NCI-H1092 treated with DMSO at 0.1 percent for 48 hours (cell line): ENCODE results near the gene NUP43.
A peak's percentile ranks its signal among the peaks of the same experiment; 100 is the strongest.
"Not testable (repeated sequence)": the region's sequence is repeated elsewhere in the genome, so short reads cannot be mapped to it uniquely, and the experiment has no call there.

Source experiments
- DNase-seq: peaks from one replicate; lab custom pipeline; 2025; lab: John Stamatoyannopoulos, UW

NUP43 gene, protein sequence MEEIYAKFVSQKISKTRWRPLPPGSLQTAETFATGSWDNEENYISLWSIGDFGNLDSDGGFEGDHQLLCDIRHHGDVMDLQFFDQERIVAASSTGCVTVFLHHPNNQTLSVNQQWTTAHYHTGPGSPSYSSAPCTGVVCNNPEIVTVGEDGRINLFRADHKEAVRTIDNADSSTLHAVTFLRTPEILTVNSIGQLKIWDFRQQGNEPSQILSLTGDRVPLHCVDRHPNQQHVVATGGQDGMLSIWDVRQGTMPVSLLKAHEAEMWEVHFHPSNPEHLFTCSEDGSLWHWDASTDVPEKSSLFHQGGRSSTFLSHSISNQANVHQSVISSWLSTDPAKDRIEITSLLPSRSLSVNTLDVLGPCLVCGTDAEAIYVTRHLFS

GRCh38 chr6:149746147-149746946 lies at the start of gene NUP43:
Gene NUP43 (minus strand): TSS chr6:149746529. CDS start chr6:149746495, 34 bp downstream.
- peak; percentile 94 for DNase-seq

DNA sequence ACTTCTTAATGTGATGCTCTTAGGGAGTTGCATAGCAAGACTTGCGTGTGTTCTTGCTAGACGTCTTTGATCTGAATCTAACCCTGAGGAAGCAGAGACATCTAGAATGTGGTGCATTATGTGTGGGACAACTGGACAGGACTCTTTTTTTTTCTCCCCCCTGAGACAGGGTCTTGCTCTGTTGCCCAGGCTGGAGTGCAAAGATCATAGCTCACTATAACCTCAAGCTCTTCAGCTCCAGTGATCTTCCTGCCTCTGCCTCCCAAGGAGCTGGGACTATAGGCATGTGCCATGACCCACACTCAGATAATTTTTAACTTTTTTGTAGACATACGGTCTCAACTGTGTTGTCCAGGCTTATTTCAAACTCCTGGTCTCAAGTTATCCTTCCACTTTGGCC lies 37.2 kb upstream of the NUP43 start:
- no peak for DNase-seq

GRCh38 chr6:149782337-149782736 lies 36.0 kb upstream of the NUP43 start:
- DNase-seq: no peak

DNA sequence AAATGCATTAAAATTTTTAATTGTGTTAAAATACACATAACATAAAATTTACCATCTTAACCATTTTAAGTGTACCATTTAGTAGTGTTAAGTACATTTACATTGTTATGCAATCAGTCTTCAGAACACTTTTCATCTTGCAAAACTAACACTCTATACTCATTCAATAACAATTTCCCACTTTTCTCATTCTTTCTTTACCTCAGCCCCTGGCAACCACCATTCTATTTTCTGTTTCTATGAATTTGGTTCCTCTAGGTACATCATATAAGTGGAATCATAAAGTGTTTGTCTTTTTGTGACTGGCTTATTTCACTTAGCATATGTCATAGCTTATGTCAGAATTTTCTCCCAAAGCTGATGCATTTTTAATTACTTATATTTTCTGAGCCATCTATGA lies 35.4 kb upstream of the NUP43 start:
- DNase-seq: no peak

- no peak for DNase-seq
These were observed 33.3 kb upstream of the NUP43 start for GRCh38 chr6:149779644-149779963.

DNA sequence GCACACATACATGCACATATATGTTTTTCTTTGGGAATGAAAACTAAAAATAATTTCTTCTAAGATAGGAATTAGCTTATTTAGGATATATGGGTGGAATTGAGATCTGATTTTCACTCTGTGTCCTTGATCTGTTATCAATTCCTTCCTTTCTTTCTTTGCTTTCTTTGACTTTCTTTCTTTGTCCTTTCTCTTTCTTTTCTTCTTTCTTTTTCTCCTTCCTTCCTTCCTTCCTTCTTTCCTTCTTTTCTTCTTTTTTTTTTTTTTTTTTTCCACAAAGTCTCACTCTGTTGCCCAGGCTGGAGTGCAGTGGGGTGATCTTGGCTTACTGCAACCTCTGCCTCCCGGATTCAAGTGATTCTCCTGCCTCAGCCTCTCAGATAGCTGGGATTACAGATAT lies 31.3 kb upstream of the NUP43 start:
- DNase-seq: no peak

DNA sequence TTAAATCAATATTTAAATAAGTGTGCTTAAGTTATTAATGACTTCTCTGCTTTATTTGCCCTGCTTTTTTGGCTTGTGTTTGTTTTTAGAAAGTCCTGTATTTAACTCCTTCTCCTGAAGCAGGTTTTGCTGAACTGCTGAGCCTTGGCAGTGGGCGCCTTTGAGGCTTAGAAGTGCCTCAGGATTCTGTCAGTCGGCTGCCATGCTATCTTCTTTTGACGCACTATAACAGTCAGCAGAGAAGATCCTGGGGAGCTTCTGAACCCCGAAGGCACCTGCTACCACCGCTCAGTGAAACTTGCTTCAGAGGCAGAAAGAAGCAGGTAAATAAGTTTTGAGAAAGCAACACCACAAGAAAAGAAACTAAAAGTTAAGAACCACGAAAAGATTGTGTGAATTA lies 25.6 kb upstream of the NUP43 start:
- no peak for DNase-seq

DNA sequence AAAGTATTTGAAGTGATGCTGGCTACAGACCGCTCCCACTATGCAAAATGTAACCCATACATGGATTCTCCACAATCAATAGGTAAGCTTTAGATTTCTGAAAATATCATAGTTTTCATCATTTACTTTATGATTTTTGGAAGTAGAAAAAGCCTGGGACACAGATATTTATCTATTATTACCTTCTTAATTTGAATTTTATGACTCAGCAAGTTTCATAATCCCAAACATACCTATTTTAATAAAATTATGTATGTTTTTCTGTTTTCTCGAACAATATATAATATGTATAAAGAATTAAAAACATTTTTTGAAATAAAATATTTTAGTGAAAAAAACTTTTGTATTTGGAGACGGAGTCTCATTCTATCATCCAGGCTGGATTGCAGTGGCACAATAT lies 24.9 kb upstream of the NUP43 start:
- DNase-seq: no peak

DNA sequence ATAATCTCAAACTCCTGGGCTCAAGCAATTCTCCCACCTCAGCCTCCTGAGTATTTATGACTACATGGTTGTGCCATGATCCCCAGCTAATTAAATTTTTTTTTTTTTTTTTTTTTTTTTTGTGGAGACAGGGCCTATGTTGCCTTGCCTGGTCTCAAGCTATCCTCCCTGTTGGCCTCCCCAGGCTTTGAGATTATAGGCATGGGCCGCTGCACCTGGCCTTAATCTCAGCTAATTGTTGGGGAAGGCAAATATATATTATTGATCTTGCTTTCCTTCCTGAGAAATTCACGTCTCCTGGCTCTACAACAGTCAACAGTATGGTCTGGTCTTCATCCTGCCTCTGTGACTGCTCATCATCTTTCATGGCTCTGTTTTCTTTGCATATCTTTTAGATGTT lies 23.3 kb upstream of the NUP43 start:
- DNase-seq: no peak

GRCh38 chr6:149766156-149766769 lies 19.9 kb upstream of the NUP43 start:
- no peak for DNase-seq

- no peak for DNase-seq
These were observed 17.5 kb upstream of the NUP43 start for GRCh38 chr6:149763866-149764265.

GRCh38 chr6:149761438-149761837 lies 15.1 kb upstream of the NUP43 start:
- DNase-seq: no peak

DNA sequence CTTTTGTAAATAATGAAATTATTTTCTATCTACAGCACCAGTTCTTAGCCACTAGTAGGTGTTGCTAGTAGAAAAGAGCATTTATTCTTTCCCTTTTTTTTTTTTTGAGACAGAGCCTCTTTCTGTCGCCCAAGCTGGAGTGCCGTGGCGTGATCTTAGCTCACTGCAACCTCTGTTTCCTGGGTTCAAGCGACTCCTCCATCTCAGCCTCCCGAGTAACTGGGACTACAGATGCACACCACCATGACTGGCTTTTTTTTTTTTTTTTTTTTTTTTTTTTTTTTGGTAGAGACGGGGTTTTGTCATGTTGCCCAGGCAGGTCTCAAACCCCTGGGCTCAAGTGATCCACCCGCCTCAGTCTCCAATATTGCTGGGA lies 9.9 kb upstream of the NUP43 start:
- no peak for DNase-seq

- no peak for DNase-seq
These were observed 9.3 kb upstream of the NUP43 start for GRCh38 chr6:149755300-149756260.

DNA sequence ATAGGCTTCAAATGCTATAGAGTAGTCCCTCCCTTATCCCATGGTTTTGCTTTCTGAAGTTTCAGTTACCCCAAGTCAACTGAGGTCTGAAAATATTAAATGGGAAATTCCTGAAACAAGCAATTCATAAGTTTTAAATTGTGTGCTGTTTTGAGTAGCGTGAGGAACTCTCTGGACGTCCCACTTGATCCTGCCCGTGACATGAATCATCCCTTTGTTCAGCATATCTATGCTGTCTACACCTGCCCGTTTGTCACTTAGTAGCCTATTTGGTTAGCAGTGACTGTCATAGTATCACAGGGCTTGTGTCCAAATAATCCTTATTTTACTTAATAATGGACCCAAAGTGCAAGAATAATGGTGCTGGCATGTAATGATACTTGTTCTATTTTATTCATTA lies 8.2 kb upstream of the NUP43 start:
- DNase-seq: no peak

- not testable (repeated sequence) for DNase-seq
These were observed 7.0 kb upstream of the NUP43 start for GRCh38 chr6:149753374-149753637.

GRCh38 chr6:149752600-149753373 lies 6.5 kb upstream of the NUP43 start:
- no peak for DNase-seq

- not testable (repeated sequence) for DNase-seq
These were observed 5.6 kb upstream of the NUP43 start for GRCh38 chr6:149751920-149752319.

GRCh38 chr6:149751239-149751638 lies 4.9 kb upstream of the NUP43 start:
- no peak for DNase-seq

- peak; percentile 45 for DNase-seq
These were observed 3.8 kb upstream of the NUP43 start for GRCh38 chr6:149750136-149750609.

DNA sequence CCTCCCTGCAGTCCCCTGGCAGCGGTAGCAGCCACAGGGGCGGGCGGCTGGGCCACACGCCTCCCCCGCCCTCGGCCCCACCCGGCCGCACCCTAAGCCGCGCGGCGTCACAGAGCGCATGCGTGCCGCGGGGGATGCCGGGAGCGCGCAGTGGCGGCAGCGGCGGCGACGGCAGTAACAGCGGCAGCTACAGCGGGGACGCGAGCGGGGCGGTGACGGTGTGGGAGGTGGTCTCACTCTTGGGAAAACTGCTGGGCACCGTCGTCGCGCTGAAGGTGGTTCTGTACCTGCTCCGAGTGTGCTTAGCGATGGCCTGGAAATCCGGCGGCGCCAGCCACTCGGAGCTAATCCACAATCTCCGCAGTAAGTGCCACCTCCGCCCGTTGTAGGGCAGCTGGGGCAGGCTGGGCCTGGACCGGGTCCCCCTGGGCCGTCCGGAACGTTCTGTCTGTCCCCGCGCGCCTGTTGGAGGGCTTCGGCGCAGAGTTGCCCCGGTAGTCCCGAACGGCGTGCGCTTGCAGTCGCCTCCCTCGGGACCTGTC lies 3.3 kb upstream of the NUP43 start, which contains the start of gene PCMT1:
Gene PCMT1, plus strand, starts transcription at position 148 of the 542 bp plus-strand sequence. Its CDS starts 161 bp downstream, at position 309.
- DNase-seq: peak; percentile 79
